Activated naive CD8-positive, alpha-beta T cell treated with anti-CD3 and anti-CD28 coated beads, Interleukin-2, amount 50 U/mL, for 24 hours (primary cell): ENCODE results near the gene TMEM63C.
A peak's percentile ranks its signal among the peaks of the same experiment; 100 is the strongest.
"Not testable (repeated sequence)": the region's sequence is repeated elsewhere in the genome, so short reads cannot be mapped to it uniquely, and the experiment has no call there.

Experiments
- ATAC-seq: fragments of 150-1000 bp; cut with Tn5 transposase; one replicate; pipeline ENCODE4 v1.10.0; 2021
- DNase-seq: peaks from one replicate; pipeline ENCODE4 v3.0.0; 2021
- H3K27ac Mint-ChIP-seq: one replicate; pipeline ENCODE4 v1.8.0; 2021; ENCODE audit warnings: mild to moderate bottlenecking, mixed read lengths
- H3K27me3 Mint-ChIP-seq: one replicate; pipeline ENCODE4 v1.8.0; 2021; ENCODE audit warnings: mixed read lengths
- H3K36me3 Mint-ChIP-seq: one replicate; pipeline ENCODE4 v1.8.0; 2021; ENCODE audit warnings: low read depth, mixed read lengths
- H3K4me1 Mint-ChIP-seq: one replicate; pipeline ENCODE4 v1.8.0; 2021; ENCODE audit warnings: mixed read lengths
- H3K4me3 Mint-ChIP-seq: one replicate; pipeline ENCODE4 v1.8.0; 2021; ENCODE audit warnings: mild to moderate bottlenecking, moderate library complexity, mixed read lengths
- H3K9me3 Mint-ChIP-seq: one replicate; pipeline ENCODE4 v1.8.0; 2021; ENCODE audit warnings: mixed read lengths

Gene TMEM63C

DNA sequence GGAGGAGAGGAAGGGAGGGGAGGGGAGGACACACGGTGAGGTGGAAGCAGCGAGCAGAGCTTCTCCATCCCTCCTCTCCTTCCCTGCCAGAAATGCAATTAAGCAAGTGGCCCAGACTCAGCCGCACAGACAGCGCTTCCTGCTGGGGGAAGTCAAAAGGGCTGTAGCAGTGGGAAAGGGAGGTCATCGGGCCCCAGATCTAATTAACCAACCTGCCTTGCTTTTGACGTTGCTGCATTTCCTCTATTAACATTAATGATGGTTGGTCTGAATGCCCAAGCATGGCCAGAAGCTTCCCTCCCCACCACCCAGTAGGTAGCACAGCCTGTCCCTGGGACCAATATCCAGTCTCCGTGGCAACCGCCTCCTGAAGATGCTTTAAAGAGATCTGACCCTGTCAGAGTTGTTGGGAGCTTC, 94.0 kb downstream of the TMEM63C start:
- no peaks in the 10 kb centered on the region for H3K4me1 Mint-ChIP-seq
- H3K27ac Mint-ChIP-seq = no peak overlapping the region
- H3K4me3 Mint-ChIP-seq = no peak overlapping the region
- DNase-seq (no peak), ATAC-seq (no peak)
- H3K9me3 Mint-ChIP-seq = no peaks in the 10 kb centered on the region
- H3K36me3 Mint-ChIP-seq = peaks cover 3% of the 10 kb centered on the region
- H3K27me3 Mint-ChIP-seq = peaks cover 14% of the 10 kb centered on the region

DNA sequence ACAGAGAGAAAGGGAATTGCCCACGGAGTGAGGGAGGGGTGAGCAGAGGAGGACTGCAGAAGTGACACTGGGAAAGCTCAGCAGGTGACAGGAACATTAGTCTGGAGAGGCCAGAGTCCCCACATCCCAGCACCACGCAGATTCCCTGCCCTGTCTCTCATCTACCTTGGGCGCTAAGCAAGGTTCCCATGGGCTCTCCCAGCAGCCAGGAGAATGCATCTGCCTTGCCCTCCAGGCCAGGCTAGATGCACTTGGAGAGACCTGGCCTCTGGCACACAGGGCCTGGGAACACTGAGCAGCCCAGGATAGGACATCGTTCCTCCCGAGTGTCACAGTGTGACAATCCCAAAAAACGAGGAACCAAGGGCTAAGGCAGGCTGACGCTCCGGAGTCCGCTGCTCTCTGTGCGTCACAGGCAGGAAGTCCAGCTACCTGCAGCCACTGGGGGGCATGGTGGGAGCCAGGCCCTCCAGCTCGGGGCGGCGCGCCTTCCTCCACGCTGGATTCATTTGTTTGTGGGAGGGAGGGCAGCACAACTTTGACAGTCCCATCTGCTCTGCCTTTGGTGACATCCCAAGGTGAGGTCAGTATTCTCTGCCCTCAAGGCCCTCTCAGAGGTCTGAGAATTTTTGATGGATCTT, 94.8 kb downstream of the TMEM63C start:
- ATAC-seq (no peak), DNase-seq (no peak)
- H3K9me3 Mint-ChIP-seq = no peaks in the 10 kb centered on the region
- no peak overlapping the region for H3K27ac Mint-ChIP-seq
- peaks cover 11% of the 10 kb centered on the region for H3K27me3 Mint-ChIP-seq
- peaks cover 3% of the 10 kb centered on the region for H3K36me3 Mint-ChIP-seq
- no peak overlapping the region for H3K4me3 Mint-ChIP-seq
- H3K4me1 Mint-ChIP-seq = no peaks in the 10 kb centered on the region

- Mint-ChIP-seq H3K27me3 (peaks cover 6% of the 10 kb centered on the region), H3K9me3 (no peaks in the 10 kb centered on the region), H3K36me3 (peaks cover 3% of the 10 kb centered on the region), H3K4me3 (no peak overlapping the region), H3K4me1 (no peaks in the 10 kb centered on the region), H3K27ac (no peak overlapping the region)
- ATAC-seq = no peak
- no peak for DNase-seq
Observed at GRCh38 chr14:77276959-77277358, 95.4 kb downstream of the TMEM63C start.

- H3K27me3 Mint-ChIP-seq = no peaks in the 10 kb centered on the region
- peaks cover 5% of the 10 kb centered on the region for H3K36me3 Mint-ChIP-seq
- no peaks in the 10 kb centered on the region for H3K4me1 Mint-ChIP-seq
- no peak overlapping the region for H3K4me3 Mint-ChIP-seq
- no peak overlapping the region for H3K27ac Mint-ChIP-seq
- H3K9me3 Mint-ChIP-seq = no peaks in the 10 kb centered on the region
- no peak for ATAC-seq
- DNase-seq = no peak
Observed at GRCh38 chr14:77278461-77279230, 97.0 kb downstream of the TMEM63C start.

DNA sequence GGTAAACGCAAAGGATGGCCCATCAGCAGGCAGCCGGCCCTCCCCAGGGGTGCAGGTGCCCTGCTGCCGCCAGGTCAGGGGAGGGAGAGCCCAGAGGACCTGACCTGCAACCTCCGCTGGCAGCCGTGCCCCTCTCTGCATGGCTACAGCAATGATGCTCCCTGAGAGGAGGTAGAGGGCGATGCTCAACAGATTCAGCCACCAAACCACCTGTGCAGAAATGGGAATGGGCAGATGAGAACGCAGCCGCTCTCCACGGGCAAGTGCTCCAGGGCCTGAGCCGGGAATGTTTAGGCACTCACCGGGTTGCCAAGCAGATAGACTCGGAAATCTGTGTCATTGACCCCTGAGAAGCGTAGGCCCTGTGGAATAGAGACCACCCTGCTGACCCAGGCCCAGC, 98.1 kb downstream of the TMEM63C start:
- no peak overlapping the region for H3K4me3 Mint-ChIP-seq
- no peaks in the 10 kb centered on the region for H3K9me3 Mint-ChIP-seq

DNA sequence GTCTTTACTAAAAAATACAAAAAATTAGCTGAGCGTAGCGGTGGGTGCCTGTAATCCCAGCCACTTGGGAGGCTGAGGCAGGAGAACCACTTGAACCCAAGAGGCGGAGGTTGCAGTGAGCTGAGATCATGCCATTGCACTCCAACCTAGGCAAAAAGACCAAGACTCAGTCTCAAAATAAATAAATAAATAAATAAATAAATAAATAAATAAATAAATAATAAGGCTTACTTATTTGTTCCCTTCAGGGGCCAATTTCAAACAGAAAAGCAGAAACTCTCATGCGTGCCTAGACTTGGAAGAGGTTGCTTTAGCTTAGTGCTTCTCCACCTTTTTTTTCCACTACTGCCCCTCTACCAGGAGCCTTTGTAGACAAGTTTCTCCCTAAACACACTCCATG, 99.3 kb downstream of the TMEM63C start:
- not testable (repeated sequence) for ATAC-seq, H3K4me1 Mint-ChIP-seq, H3K4me3 Mint-ChIP-seq, H3K9me3 Mint-ChIP-seq, DNase-seq, H3K27me3 Mint-ChIP-seq, H3K27ac Mint-ChIP-seq
- H3K36me3 Mint-ChIP-seq = peaks cover 11% of the 10 kb centered on the region

More for the DNA sequence above, 98.1 kb downstream of the TMEM63C start:
- Mint-ChIP-seq H3K36me3 (peaks cover 9% of the 10 kb centered on the region), H3K27me3 (no peaks in the 10 kb centered on the region), H3K4me1 (no peaks in the 10 kb centered on the region), H3K27ac (no peak overlapping the region)
- DNase-seq (no peak), ATAC-seq (no peak)

GRCh38 chr14:77281852-77282410, 100.3 kb downstream of the TMEM63C start:
- ATAC-seq (no peak), DNase-seq (no peak)
- Mint-ChIP-seq H3K27ac (no peak overlapping the region), H3K9me3 (no peaks in the 10 kb centered on the region), H3K4me1 (no peaks in the 10 kb centered on the region), H3K4me3 (no peak overlapping the region), H3K27me3 (no peaks in the 10 kb centered on the region), H3K36me3 (peaks cover 18% of the 10 kb centered on the region)

- Mint-ChIP-seq H3K36me3 (peaks cover 18% of the 10 kb centered on the region), H3K27ac (no peak overlapping the region), H3K4me1 (no peaks in the 10 kb centered on the region), H3K4me3 (no peak overlapping the region), H3K27me3 (no peaks in the 10 kb centered on the region), H3K9me3 (no peaks in the 10 kb centered on the region)
- ATAC-seq (no peak), DNase-seq (no peak)
Observed at GRCh38 chr14:77284066-77284465, 102.5 kb downstream of the TMEM63C start.

DNA sequence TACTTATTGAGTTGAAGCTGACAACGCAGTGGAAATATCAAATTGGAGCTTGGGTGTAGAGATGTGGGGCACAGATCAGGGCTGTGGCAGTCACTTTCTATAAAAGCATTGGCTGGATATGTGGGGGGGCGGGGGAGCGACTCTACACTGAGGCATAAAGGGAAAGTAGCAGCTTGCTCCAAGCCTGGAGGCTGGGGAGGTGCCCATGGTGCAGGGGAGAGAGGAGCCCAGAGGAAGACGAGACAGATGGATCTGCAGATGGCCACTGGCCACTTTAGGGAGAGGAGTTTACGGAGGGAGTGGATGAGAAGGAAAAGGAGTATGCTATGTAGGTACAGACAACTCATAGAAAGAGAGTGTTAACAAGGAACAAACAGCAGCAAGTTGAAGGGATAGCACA, 102.9 kb downstream of the TMEM63C start:
- no peak for ATAC-seq
- Mint-ChIP-seq H3K36me3 (peaks cover 14% of the 10 kb centered on the region), H3K4me3 (no peak overlapping the region), H3K27ac (no peak overlapping the region), H3K27me3 (no peaks in the 10 kb centered on the region), H3K9me3 (no peaks in the 10 kb centered on the region), H3K4me1 (no peaks in the 10 kb centered on the region)
- DNase-seq = no peak

DNA sequence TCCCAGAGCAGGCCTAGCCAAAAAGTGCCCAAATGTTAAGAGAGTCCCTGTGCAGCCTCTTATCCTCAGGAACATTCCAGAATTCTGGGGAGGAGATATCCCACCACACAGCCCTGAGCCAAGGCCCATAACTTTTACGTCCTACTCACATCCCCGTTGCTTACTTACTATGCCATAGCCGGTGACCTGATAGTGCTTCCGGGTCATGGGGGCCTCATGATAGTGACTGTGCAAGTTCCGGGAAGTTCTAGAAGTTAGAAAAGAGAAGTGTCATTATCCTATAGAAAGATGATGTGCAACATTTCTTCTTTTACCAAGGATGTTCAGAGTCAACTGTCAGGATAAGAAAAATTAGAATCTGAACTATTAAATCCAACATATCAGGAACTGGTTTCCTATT, 105.0 kb downstream of the TMEM63C start:
- H3K9me3 Mint-ChIP-seq = no peaks in the 10 kb centered on the region
- no peak for DNase-seq

DNA sequence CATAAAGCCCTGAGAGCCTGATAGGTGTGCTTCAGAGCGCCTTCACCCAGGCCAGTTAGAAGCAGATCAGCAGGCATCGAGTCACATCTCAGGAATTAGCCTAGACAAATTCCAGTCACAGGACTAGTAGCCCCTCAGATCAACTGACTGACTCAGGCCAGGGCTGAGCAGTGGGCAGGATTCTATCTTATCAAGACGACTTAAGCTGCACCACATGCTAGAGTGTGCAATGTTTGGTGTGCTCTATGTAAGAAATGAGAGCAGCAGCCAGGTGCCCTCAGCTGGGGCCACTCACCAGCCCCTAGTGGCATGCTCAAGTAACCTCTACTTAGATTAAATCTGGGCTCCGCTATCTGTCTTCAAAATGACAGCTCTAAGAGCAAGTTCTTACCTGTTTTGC, 109.1 kb downstream of the TMEM63C start:
- Mint-ChIP-seq H3K27ac (no peak overlapping the region), H3K9me3 (no peaks in the 10 kb centered on the region), H3K4me3 (no peak overlapping the region), H3K27me3 (no peaks in the 10 kb centered on the region), H3K36me3 (peaks cover 7% of the 10 kb centered on the region), H3K4me1 (no peaks in the 10 kb centered on the region)
- ATAC-seq (no peak), DNase-seq (no peak)

More for the DNA sequence above, 105.0 kb downstream of the TMEM63C start:
- Mint-ChIP-seq H3K27me3 (no peaks in the 10 kb centered on the region), H3K4me1 (no peaks in the 10 kb centered on the region), H3K27ac (no peak overlapping the region), H3K4me3 (no peak overlapping the region), H3K36me3 (peaks cover 14% of the 10 kb centered on the region)
- no peak for ATAC-seq

DNA sequence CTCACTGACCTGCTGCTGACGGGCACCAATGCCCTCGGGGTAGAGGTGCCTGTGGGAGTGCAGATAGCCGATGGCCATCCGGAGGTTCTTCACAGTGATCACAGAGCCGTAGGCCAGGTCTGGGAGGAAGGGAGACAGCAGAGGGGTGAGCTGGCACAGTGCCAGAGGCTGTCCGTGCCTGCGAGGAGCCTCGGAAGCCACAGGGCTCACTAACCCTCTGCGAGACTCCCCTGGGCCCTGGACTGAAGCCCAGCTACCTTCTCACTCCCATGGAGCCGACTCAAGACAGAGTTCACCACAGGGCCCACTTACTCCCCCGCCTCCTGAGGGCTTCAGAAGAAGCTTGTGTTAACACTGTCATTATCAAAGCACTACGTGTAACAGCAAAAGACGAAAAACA, 114.6 kb downstream of the TMEM63C start:
- Mint-ChIP-seq H3K4me1 (no peaks in the 10 kb centered on the region), H3K9me3 (no peaks in the 10 kb centered on the region), H3K27me3 (no peaks in the 10 kb centered on the region), H3K4me3 (no peak overlapping the region), H3K36me3 (peaks cover 5% of the 10 kb centered on the region), H3K27ac (no peak overlapping the region)
- ATAC-seq (no peak), DNase-seq (no peak)

- peaks cover 5% of the 10 kb centered on the region for H3K36me3 Mint-ChIP-seq
- no peaks in the 10 kb centered on the region for H3K9me3 Mint-ChIP-seq
- ATAC-seq (no peak), DNase-seq (no peak)
- no peak overlapping the region for H3K27ac Mint-ChIP-seq
- no peak overlapping the region for H3K4me3 Mint-ChIP-seq
- H3K4me1 Mint-ChIP-seq = no peaks in the 10 kb centered on the region
- no peaks in the 10 kb centered on the region for H3K27me3 Mint-ChIP-seq
Observed at GRCh38 chr14:77296906-77297305, 115.3 kb downstream of the TMEM63C start.

- Mint-ChIP-seq H3K36me3 (peaks cover 9% of the 10 kb centered on the region), H3K4me1 (peaks cover 19% of the 10 kb centered on the region), H3K9me3 (no peaks in the 10 kb centered on the region), H3K27ac (no peak overlapping the region), H3K4me3 (no peak overlapping the region), H3K27me3 (no peaks in the 10 kb centered on the region)
- DNase-seq = no peak
- no peak for ATAC-seq
Observed at GRCh38 chr14:77299771-77300170, 118.2 kb downstream of the TMEM63C start.

DNA sequence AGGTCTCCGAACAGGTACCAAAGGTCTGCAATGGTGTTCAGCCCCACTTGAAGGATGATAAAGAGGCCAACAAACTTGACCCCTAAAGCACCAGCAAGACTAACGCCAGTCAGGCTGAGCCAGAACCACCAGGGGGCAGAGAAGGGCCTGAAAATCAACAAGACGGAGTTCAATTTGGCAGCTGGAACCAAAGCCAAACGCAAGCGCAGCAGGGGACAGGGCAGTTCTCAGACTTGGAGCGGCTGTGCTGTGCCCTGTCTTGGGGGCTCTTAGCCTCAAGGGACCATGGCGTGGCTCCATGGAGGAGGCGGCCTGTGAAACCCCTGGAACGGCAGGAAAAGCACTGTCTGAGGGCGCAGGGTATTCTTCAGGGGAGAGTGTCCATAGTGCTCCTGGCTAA, 119.5 kb downstream of the TMEM63C start:
- peaks cover 11% of the 10 kb centered on the region for H3K36me3 Mint-ChIP-seq
- no peaks in the 10 kb centered on the region for H3K9me3 Mint-ChIP-seq
- no peak overlapping the region for H3K4me3 Mint-ChIP-seq
- no peak overlapping the region for H3K27ac Mint-ChIP-seq
- peaks cover 19% of the 10 kb centered on the region for H3K4me1 Mint-ChIP-seq
- ATAC-seq (no peak), DNase-seq (peak; percentile 64)
- H3K27me3 Mint-ChIP-seq = no peaks in the 10 kb centered on the region
